Left ventricle myocardium inferior (tissue), 1 donor: ENCODE data around the gene CTXN1. TPM values are rescaled to one million over a fixed set of nuclear protein-coding genes. Genes with fewer than 3 reads are reported as not detected.

Experiments
- DNase-seq: peaks from one replicate; pipeline ENCODE4 v3.0.0-alpha.2; 2020
- H3K27ac ChIP-seq: fragments of 200-600 bp; replicated peaks from 2 replicates; pipeline ENCODE4 v1.8.0; 2021
- H3K27me3 ChIP-seq: fragments of 200-600 bp; 2 replicates; pipeline ENCODE4 v1.8.0; 2021; ENCODE audit warnings: low read depth
- H3K36me3 ChIP-seq: fragments of 200-600 bp; 2 replicates; pipeline ENCODE4 v1.8.0; 2021
- H3K4me1 ChIP-seq: fragments of 200-600 bp; 2 replicates; pipeline ENCODE4 v1.8.0; 2021
- H3K4me3 ChIP-seq: fragments of 200-600 bp; 2 replicates; pipeline ENCODE4 v1.8.0; 2021; ENCODE audit warnings: mild to moderate bottlenecking, moderate library complexity
- H3K9me3 ChIP-seq: fragments of 200-600 bp; replicated peaks from 2 replicates; pipeline ENCODE4 v1.8.0; 2021
- CTCF ChIP-seq: fragments of 200-600 bp; IDR thresholded peaks from 2 replicates; pipeline ENCODE4 v1.8.0; 2021; ENCODE audit warnings: antibody characterized with exemption, mild to moderate bottlenecking, borderline replicate concordance
- intact Hi-C: fragments of 100-400 bp; cut with micrococcal nuclease; formaldehyde crosslinking; loops from one replicate; pipeline ENCODE4 v1.11.0; 2022
- total RNA-seq: library from RNA; stranded (reverse); fragmentation: NEBNext Ultra II Directional; extraction: Animal tissue kit (Norgen Biotek cat#: 25700); gene quantifications from one replicate; pipeline ENCODE4 v1.2.1, GENCODE V29; 2021
- donor health status: DM: no; HTN: yes; CAD: no; lungs with severe emphysema.

The CTXN1 gene
- total RNA-seq, 1 donor from 2014 or later: 0.22 TPM

GRCh38 chr19:7917267-7918061 lies 8.5 kb downstream of the CTXN1 start:
- peaks cover 65% of the 10 kb centered on the region for H3K4me1 ChIP-seq
- H3K36me3 ChIP-seq: peaks cover 21% of the 10 kb centered on the region
- H3K4me3 ChIP-seq: peak overlapping the region; percentile 63
- H3K27ac ChIP-seq: peak overlapping the region; percentile 83
- H3K27me3 ChIP-seq: peaks cover 55% of the 10 kb centered on the region
- intact Hi-C loops: no loop called here
- TF ChIP-seq CTCF: peak; percentile 61
- DNase-seq: no peak
- H3K9me3 ChIP-seq: no peaks in the 10 kb centered on the region

GRCh38 chr19:7916955-7917266 lies 9.0 kb downstream of the CTXN1 start:
- H3K27me3 ChIP-seq: peaks cover 55% of the 10 kb centered on the region

GRCh38 chr19:7916103-7916954 lies 9.6 kb downstream of the CTXN1 start:
- Histone ChIP-seq H3K27me3 (peaks cover 55% of the 10 kb centered on the region), H3K4me3 (peak overlapping the region; percentile 63), H3K27ac (peak overlapping the region; percentile 83)

More at GRCh38 chr19:7916955-7917266, 9.0 kb downstream of the CTXN1 start:
- Histone ChIP-seq H3K4me1 (peaks cover 60% of the 10 kb centered on the region), H3K4me3 (peak overlapping the region; percentile 63), H3K27ac (peak overlapping the region; percentile 83), H3K9me3 (no peaks in the 10 kb centered on the region), H3K36me3 (peaks cover 22% of the 10 kb centered on the region)
- TF ChIP-seq CTCF: no peak
- no peak for DNase-seq
- intact Hi-C loops: no loop called here

GRCh38 chr19:7915250-7916102 lies 10.5 kb downstream of the CTXN1 start:
- Histone ChIP-seq H3K4me1 (peaks cover 49% of the 10 kb centered on the region), H3K4me3 (peak overlapping the region; percentile 63)

More at GRCh38 chr19:7916103-7916954, 9.6 kb downstream of the CTXN1 start:
- intact Hi-C loops: no loop called here
- no peak for DNase-seq
- Histone ChIP-seq H3K36me3 (peaks cover 24% of the 10 kb centered on the region), H3K9me3 (no peaks in the 10 kb centered on the region), H3K4me1 (peaks cover 54% of the 10 kb centered on the region)
- no peak for TF ChIP-seq CTCF

More at GRCh38 chr19:7915250-7916102, 10.5 kb downstream of the CTXN1 start:
- Histone ChIP-seq H3K27me3 (peaks cover 55% of the 10 kb centered on the region), H3K27ac (no peak overlapping the region), H3K36me3 (peaks cover 32% of the 10 kb centered on the region), H3K9me3 (no peaks in the 10 kb centered on the region)
- intact Hi-C loops: no loop called here
- no peak for TF ChIP-seq CTCF
- no peak for DNase-seq
